ENCODE results near the gene ITK. TPM values are rescaled to one million over a fixed set of nuclear protein-coding genes. Genes with fewer than 3 reads are reported as not detected.
"Not testable (repeated sequence)": the region's sequence is repeated elsewhere in the genome, so short reads cannot be mapped to it uniquely, and the experiment has no call there.

Gene ITK
- total RNA-seq, 1 donor from 2014 or later, result not detected

DNA sequence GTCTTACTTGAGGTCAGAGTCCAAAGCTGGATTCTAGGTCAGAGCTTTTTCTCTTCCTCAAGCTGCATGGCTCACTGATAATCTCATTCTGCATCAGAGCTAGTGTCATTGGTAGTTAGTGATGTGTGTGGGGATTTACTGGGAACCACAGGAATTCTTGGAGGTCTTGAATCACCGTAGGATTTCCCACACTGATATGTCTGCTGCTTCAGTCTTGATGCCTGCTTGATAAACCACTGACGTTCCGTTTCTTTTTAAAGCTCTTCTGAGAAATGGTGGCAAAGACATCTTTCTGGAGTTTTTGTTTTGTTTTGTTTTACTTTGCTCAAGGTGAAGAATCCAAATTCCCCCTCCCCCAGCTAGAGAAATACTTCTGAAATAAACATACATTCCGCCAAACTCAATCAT lies 13.4 kb upstream of the ITK start:
- DNase-seq (ENCODE audit: low read depth, low spot score), result no peak

DNA sequence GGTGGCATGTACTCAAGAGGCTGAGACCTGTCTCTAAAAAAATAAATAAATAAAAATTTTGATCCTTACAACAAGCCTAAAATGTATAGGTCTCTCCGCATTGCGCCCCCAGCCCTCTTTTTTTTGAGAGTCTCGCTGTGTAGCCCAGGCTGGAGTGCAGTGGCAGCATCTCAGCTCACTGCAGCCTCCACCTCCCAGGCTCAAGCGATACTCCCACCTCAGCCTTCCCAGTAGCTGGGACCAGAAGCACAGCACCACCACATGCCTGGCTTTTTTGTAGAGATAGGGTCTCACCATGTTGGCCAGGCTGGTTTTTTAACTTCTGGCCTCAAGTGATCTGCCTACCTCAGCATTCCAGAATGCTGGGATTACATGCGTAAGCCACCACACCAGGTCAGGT lies 12.4 kb upstream of the ITK start:
- DNase-seq (ENCODE audit: low read depth, low spot score), result no peak

DNA sequence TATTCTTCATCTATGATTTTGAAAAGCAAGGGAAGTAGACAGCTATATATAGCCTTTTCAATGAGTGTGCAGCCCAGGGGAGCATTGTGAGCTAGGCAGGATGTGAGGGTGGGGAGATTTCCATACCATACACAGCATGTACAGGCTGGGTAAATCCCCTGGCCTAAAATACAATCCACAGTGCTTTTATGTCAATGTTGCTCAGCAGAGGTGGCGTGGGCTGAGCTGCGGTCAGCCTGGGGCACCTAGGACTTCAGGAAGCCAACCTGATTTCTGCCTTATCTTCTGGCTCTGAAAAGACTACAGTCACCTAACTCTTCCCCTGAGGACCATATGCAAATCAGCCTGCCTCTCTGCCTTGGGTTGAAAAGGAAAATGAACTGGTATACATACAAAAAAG lies 8.2 kb upstream of the ITK start:
- DNase-seq (ENCODE audit: low read depth, low spot score), result no peak

DNA sequence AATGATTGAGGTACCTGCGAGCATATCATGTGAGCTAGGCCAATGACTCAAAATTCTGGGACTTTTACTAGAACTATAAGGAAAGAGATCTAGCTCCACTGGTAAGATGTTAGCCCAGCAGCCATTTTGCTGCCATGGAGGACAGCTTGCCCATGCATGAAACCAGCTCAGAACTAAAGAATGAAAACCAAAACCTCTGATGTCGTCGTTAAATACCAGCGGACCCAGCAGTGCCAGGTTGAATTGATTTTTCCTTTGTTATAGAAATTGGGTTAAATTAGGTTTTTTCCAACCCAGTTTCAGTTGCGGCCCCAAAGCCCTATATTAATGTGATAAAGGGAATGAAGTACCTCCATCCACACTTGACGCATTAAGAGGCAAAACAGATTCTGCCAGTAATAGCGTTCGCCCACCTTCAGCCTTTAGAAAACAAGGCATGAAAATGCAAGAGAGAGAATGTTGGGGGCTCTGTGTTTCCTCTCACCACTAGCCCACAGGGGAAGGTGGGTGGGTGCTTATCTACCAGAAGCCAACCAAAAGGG lies 5.5 kb upstream of the ITK start:
- no peak for DNase-seq (ENCODE audit: low read depth, low spot score)

DNA sequence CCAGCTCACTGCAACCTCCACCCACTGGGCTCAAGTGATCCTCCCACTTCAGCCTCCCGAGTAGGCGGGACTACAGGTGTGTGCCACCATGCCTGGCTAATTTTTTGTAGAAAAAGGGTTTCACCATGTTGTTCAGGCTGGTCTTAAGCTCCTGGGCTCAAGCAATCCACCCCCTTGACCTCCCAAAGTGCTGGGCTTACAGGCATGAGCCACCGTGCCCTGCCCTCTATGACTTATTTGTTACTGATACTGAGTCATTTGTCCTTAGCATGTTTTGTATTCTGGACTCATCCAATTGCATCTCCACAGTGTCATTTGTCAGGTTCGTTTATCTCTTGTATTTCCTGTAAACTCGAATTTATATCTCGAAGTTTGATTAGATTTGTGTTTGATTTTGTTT lies 2.7 kb upstream of the ITK start:
- no peak for DNase-seq (ENCODE audit: low read depth, low spot score)

DNA sequence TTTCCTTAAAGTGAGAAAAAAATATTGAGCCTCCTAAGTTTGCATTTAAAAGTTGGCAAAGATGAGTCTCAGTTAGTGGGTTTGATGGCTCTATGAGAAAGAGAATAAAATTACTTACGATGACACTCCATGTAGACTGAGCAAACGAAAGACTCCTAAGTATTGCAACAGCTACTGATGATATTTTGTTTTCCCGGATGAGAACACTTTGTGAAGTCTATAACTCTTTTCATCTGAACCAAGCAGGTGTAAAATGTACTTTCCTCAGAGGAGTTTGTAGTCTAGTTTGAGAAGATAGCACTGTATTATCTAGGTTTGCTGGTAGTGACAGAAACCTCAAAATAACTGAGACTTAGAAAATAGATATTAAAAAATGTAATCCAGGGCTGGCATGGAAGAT lies 1.7 kb upstream of the ITK start:
- no peak for DNase-seq (ENCODE audit: low read depth, low spot score)

DNA sequence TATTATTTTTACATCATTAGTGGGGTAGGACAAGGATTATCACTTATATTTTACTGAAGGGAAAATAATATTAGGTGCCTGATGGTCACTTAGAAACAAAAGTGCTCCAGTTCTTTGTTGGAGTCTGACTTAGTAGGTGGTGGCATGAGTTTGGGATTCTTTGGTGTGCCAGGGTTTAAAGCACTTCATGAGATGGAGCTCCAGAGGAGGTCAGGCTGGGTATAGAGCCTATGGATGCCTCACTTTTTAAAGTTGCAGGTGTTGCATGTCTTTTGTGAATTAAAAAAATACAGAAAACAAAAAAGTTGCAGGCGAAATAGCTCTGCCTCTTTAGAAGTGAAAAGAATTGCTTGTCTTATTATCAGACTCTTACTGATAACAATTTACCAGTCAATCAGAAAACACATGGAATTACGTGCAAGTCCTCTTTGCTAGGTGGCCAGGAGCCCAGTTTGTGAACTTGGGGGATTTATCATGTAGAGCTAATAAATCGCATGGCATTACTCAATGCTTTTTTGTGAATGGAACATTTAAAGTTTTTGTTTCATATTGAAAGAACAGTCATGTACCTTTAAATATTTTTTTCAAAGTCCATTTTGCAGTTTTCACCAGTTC lies 1.6 kb downstream of the ITK start:
- DNase-seq (ENCODE audit: low read depth, low spot score), result no peak

DNA sequence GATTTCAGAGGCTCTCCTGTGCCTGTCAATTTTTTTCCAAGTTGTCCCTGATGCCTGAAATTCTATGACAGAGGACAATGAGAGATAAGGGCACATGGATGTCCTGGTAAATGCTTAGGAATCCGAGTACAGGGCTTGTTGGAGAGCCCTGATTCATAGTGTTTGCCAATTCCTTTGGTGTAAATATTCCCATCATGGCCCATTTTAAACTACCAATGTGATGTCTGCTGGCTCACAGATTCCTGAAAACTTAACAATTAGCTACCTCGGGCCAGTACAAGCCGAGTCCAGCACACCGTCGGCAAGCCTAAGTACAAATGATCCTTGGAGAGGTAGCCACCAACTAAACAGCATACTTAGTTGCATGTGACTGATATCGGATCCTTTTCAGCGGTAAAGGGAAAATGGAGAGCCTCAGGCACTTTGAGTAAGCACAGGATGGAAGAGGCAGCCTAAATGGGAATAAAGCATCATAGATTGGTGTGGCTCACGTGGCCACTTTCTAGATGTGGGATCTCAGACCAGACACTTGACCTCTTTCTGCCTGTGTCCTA lies 3.6 kb downstream of the ITK start:
- no peak for DNase-seq (ENCODE audit: low read depth, low spot score)

DNA sequence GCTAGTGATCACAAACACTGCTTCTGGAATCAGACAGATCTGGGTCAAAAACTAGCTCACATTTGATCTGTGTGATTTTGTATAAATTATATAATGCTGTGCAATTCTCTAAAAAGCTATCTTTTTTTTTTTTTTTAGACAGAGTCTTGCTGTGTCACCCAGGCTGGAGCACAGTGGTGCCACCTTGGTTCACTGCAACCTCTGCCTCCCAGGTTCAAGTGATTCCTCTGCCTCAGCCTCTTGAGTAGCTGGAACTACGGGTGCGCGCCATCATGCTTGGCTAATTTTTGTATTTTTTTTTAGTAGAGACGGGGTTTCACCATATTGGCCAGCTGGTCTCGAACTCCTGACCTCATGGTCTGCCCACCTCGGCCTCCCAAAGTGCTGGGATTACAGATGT lies 4.5 kb downstream of the ITK start:
- not testable (repeated sequence) for DNase-seq (ENCODE audit: low read depth, low spot score)

DNA sequence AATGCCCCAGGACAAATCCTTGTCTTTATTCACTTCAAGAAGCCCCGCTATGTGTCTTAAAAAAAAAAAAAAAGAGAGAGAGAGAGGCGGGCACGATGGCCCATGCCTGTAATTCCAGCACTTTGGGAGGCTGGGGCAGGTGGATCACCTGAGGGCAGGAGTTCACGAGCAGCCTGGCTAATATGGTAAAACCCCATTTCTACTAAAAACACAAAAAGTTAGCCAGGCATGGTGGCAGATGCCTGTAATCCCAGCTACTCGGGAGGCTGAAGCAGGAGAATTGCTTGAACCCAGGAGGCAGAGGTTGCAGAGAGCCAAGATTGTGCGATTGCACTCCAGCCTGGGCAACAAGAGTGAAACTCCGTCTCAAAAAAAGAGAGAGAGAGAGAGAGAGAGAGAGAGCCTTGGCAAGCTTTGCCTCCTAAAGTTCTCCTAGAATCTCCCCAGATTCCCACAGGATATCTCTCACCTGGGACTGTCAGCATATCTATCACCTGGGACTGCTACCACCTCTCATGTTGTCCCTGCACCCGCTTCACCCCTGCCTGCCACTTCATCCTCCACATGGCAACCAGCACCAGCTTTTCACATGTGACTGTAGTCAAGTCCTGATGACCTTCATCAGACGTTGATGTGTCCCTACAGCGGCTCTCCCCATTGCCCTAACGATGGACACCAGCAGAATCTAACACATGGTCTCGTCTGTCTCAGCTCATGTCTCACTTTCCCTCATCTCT lies 5.8 kb downstream of the ITK start:
- DNase-seq (ENCODE audit: low read depth, low spot score), result no peak

DNA sequence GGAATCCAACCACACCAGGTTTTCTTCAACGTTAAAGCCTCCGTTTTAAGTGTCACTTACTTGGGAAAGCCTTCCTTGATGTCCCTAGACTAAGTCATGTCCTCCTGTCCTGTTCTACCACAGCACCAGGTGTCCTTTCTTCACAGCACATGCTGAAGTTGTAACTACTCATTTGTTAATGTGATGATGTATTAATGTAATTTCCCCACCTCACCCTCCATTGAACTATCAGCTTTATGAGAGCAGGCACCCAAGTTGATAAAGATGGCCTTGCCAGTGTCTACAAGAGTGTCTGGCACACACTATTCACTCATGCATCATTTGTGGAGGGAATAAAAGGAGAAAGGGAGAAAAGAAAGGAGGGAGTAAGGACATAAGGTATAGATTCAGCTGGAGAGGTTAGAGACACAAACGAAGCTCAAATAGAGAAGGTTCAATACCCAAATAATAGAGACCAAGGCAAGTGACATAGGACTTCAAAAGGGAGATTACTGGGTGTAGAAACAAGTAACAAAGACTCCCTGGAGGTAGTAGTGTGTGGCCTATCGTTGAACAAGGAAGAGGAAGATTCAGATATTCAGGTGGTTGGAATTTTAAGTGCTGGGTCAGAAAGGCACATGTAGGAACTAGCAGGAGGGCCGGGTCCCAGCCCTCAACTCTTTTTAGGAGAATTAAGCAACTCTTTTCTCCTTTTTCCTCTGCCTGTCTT lies 6.6 kb downstream of the ITK start:
- no peak for DNase-seq (ENCODE audit: low read depth, low spot score)

DNA sequence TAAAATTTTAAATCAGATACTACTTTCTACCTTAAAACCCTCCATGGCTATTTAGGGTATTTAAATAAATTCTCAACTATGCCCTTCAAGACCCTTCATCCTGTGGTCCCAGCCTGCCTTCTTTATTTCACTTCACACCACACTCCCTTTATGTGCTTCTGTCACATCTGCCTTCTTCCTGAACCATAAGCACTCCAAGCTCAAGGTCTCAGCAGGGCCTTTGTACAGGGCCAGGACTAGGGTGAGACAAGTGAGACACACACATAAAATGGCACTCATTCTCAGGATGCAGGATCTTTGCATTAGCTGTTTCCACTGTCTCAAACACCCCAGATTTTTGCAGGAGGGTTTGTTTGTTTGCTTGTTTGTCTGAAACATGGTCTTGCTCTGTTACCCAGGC lies 7.6 kb downstream of the ITK start:
- DNase-seq (ENCODE audit: low read depth, low spot score), result no peak

DNA sequence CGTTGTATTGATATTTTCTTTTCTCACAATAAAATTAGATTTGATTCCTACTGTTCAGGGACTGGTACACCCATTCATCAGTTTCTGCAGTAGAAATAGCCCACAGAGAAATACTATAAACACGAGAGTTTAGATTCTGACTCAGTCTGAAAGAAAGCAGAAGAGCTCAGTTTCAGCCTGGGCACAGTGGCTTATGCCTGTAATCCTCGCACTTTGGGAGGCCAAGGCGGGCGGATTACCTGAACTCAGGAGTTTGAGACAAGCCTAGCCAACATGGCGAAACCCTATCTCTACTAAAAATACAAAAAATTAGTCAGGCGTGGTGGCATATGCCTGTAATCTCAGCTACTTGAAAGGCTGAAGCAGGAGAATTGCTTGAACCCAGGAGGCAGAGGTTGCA lies 8.6 kb downstream of the ITK start:
- DNase-seq (ENCODE audit: low read depth, low spot score), result no peak

DNA sequence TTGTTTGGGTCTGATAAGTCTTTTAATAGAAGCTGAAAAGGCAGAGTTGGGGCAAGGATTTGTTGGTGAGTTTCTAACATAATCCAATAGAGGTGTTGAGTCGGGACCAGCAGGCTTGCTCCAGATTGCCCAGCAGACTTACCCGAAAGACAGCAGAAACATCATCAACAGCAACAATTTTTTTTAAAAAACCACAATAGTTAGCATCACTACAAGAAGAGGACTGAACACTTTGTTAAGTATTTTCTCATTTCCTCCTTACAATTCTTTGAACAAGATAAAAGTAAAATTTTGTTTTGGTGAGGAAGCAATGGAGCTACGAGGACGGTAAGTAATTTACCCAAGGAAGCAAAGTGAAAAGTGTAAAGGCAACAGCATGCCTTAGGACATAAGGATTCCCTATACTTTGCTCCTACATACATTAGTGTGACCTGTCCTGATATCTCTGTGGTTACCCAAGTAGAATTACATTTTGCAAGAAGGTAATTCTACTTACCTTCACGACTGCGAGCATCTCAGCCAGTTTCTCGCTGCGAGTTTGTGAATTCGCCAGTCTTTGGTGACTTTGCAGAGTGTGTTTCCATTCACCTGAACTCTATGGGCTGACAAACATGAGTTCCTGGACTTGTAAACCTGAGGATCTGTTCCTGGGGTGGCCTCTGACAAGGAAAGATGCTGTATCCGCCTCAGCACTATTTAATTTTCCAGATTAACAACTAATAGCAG lies 13.2 kb downstream of the ITK start:
- DNase-seq (ENCODE audit: low read depth, low spot score), result no peak

DNA sequence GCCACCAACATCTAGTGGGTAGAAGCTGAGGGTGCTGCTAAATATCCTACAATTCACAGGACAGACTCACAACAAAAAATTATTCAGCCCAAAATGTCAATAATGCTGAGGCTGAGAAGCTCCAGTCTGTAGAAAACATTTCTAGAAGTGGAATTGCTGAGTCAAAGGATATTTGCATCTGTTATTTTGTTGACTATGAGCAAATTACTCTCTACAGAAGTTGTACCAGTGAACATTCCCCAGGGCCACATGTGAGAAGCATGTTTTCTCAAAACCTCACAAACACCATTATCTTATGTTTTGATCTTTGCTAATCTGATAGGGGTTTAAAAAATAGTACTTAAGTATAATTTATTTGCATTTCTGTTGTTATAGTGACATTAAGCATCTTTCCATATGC lies 15.4 kb downstream of the ITK start:
- DNase-seq (ENCODE audit: low read depth, low spot score), result no peak

DNA sequence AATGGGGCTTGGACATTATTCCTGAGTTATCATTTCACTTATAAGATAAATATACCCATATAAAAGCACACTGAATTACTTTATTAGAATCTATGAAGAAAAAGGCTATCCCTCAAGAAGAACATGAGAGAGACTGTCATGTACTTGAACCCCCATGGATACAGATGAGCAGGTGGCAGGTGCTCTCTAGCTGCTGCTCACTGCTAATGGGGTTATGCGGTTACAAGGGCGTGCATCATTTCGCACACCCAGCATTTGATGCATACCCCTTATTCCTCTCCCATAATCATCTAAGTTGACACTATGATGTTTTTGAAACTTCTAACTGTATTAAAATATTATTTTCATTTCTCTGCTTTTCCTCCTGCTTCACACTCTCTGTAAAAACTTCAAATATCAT lies 16.4 kb downstream of the ITK start:
- DNase-seq (ENCODE audit: low read depth, low spot score), result no peak

DNA sequence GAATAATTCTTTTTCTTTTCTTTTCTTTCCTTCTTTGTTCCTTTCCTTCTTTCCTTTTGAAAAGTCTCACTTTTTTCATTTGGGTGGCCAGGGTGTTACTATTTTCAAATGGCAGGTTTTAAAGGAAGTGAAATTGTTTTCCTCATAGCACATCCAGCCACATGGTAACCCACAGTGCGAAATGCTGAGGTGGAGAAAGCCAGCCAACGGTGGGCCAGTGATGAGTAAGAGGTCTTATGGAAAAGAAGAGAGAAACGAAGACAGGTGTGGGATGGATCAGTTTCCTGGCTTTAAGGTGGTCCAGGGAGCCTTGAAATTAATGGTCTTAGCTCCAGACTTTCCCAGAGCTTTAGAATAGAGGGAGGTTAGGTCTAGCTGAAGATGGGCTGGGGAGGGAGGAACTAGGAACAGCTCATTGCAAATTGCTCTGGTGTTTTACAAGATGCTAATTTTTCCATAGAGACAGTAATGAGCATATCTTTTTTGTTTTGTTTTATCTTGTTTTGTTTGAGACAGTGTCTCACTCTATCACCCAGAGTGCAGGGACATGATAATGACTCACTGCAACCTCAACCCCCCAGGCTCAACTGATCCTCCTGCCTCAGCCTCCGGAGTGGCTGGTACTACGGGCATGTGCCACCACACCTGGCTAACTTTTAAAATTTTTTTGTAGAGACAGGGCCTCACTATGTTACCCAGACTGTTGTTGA lies 17.8 kb downstream of the ITK start:
- no peak for DNase-seq (ENCODE audit: low read depth, low spot score)

DNA sequence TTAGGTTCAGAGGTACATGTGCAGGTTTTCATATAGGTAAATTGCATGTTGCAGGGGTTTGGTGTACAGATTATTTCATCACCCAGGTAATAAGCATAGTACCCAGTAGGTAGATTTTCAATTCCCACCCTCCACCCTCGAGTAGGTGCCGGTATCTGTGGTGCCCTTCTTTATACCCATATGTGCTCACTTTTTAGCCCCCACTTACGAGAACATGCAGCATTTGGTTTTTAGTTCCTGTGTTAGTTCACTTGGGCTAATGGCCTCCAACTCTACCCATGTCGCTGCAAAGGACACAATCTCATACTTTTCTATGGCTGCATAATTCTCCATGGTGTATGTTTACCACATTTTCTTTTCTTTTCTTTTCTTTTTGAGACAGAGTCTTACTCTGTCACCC lies 21.2 kb downstream of the ITK start:
- DNase-seq (ENCODE audit: low read depth, low spot score), result no peak

DNA sequence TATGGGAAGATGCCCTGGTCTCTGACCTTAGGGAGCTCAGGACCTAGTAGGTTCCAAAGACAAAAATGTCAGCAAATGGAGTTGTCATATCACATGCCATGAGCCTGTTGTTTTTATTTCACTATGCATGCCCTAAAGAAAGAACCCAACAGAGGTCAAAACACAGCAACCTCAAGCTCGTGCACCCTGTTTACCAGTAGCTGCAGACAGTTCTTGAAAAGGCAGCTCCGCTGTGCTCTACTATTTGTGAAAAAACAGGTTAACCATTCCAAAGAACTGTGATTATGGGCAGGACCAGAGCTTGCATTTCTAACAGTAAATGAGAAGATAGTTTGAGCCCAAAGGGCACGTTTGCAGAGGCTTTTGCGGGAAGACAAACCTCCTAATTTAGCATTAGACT lies 22.8 kb downstream of the ITK start:
- DNase-seq (ENCODE audit: low read depth, low spot score), result no peak

DNA sequence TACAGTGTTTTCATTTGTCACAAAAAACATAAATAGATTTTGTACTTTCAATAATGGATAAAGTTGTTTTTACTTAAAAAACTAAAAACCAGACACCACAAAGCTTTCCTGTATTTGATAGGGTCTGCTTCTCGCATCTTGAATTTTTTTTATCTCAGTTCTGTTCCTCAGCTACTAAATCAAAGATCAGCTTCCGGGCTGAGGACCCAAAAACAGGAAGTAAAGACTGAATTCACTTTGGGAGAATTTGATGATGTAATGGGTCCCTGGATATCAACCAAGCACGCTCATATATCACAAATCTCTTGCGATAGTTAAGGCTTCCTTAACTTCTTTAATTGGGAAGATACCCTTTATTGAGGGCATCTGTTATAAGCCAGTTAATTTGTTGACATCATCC lies 24.1 kb downstream of the ITK start:
- DNase-seq (ENCODE audit: low read depth, low spot score), result no peak

DNA sequence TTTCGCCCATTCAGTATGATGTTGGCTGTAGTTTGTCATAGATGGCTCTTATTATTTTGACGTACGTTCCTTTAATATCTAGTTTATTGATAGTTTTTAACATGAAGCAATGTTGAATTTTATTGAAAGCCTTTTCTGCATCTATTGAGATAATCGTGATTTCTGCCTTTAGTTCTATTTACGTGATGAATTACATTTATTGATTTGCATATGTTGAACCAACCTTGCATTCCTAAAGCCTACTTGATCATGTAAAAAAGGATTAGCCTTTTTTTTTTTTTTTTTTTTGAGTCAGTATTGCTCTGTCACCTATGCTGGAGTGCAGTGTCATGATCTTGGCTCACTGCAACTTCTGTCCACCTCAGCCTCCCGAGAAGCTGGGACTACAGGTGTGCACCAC lies 25.1 kb downstream of the ITK start:
- DNase-seq (ENCODE audit: low read depth, low spot score), result no peak
